PFSK-1 (cell line): ENCODE data around the gene ENPP5.

Source experiments
- POLR2AphosphoS5 ChIP-seq: IDR thresholded peaks from 2 replicates; pipeline ENCODE4 v1.6.1; 2012; ENCODE audit warnings: low read depth, mild to moderate bottlenecking, control low read depth, low read length, moderate library complexity
- REST ChIP-seq, 2 experiments: IDR thresholded peaks; 2 replicates each; pipeline versions ENCODE4 v1.6.1 to v1.8.0; 2011 to 2012; ENCODE audit warnings: low read depth in 2 of 2, low read length in 2 of 2, control low read depth in 1 of 2, inconsistent platforms in 1 of 2, mild to moderate bottlenecking in 1 of 2, moderate library complexity in 1 of 2; ENCODE audit not compliant: insufficient read depth in 1 of 2

- TF ChIP-seq POLR2AphosphoS5: no peak
- no peak for TF ChIP-seq REST (IDR thresholded peaks at IDR 0.05; ENCODE audit: insufficient read depth in 1 of 2, low read depth in 2 of 2, low read length in 2 of 2)
These were observed 45.0 kb upstream of the ENPP5 start for GRCh38 chr6:46215777-46216176.
